Mucosa of descending colon (tissue), 3 donors: ENCODE results near the gene ADAMTS17. TPM values are rescaled to one million over a fixed set of nuclear protein-coding genes. Genes with fewer than 3 reads are reported as not detected.

Source experiments
- ATAC-seq: fragments of 200-7000 bp; cut with Tn5 transposase; one replicate; pipeline ENCODE4 v1.9.1; 2020; ENCODE audit warnings: mild to moderate bottlenecking, moderate library complexity
- DNase-seq, 3 donors: peaks; one replicate each; pipeline ENCODE4 v3.0.0-alpha.2; 2020
- H3K36me3 ChIP-seq: fragments of 200-600 bp; one replicate; pipeline ENCODE4 v1.8.0; 2021; ENCODE audit warnings: low read depth, mild to moderate bottlenecking
- H3K4me1 ChIP-seq: fragments of 200-600 bp; one replicate; pipeline ENCODE4 v1.8.0; 2021; ENCODE audit warnings: low read depth, mild to moderate bottlenecking
- H3K4me3 ChIP-seq: fragments of 200-600 bp; one replicate; pipeline ENCODE4 v1.8.0; 2021; ENCODE audit warnings: mild to moderate bottlenecking
- H3K9me3 ChIP-seq: fragments of 200-600 bp; one replicate; pipeline ENCODE4 v1.8.0; 2021; ENCODE audit warnings: mild to moderate bottlenecking
- intact Hi-C, 2 donors: fragments of 100-400 bp; cut with DNase I in 1 of 2; cut with micrococcal nuclease in 1 of 2; formaldehyde crosslinking; loops; one replicate each; pipeline versions ENCODE4 v1.11.0 to v1.11.1; 2022; cut with DNase I, micrococcal nuclease
- total RNA-seq, 3 donors: library from RNA; stranded (reverse); fragmentation: NEBNext Ultra II Directional in 2 of 3; extraction: Animal tissue kit (Norgen Biotek cat#: 25700) in 2 of 3; gene quantifications; one replicate each; pipeline versions ENCODE4 v1.2.1 to v1.2.4, GENCODE V29; 2021 to 2023
- TF ChIP-seq, protein P1 (sequence below): fragments of 200-600 bp; IDR thresholded peaks from one replicate; pipeline ENCODE4 v1.8.0; 2022; ENCODE audit warnings: antibody characterized with exemption, mild to moderate bottlenecking
- donor health status: DM: no; HTN: no; CAD: no; lungs with moderate emphysema.
- donor health status: DM: no; HTN: no; CAD: no.
- donor health status: DM: no; HTN: yes; CAD: no.

The ADAMTS17 gene
- total RNA-seq, 3 donors from 2014 or later, result 5.2 to 13.8 (median 6.3) TPM

DNA sequence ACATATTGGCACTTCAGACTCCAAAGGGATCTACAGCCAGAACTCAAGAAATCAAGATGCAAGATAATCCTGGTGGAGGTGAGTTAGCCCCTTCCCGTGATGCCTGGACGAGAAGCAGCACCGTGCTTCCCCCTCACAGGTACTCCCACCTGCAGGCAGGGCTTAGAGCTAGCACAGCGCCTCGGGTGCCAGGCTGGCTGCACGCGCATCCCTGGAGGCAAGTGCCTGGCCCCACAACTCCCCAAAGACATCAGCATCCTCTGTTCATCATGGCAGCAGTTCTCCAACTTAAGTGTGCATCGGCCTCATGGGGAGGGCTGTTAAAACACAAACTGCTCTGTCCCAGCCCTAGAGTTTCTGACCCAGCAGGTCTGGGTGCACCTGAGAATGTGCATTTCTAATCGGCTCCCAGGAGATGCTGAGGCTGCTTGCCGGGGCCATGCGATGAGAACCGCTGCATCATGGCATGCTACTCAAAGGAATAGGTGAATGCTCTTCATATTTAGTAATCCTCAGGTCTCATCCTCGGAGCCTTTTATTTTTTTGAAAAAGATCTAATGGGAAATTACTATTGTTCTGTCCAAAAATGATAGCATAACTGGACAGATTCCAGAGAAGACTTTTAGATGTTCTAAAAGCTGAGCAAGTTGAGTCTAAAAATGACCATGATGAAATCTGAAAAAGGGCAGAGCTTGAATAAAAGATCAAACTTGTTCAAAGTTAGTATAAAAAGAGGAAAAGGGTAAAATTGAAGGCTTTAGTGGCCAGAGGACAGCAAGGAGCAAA, 244.2 kb downstream of the ADAMTS17 start:
- Histone ChIP-seq H3K4me1 (no peaks in the 10 kb centered on the region), H3K9me3 (no peaks in the 10 kb centered on the region), H3K36me3 (no peaks in the 10 kb centered on the region), H3K4me3 (no peak overlapping the region)
- no peak for DNase-seq
- intact Hi-C loops, result no loop called here
- TF ChIP-seq, protein P1, sequence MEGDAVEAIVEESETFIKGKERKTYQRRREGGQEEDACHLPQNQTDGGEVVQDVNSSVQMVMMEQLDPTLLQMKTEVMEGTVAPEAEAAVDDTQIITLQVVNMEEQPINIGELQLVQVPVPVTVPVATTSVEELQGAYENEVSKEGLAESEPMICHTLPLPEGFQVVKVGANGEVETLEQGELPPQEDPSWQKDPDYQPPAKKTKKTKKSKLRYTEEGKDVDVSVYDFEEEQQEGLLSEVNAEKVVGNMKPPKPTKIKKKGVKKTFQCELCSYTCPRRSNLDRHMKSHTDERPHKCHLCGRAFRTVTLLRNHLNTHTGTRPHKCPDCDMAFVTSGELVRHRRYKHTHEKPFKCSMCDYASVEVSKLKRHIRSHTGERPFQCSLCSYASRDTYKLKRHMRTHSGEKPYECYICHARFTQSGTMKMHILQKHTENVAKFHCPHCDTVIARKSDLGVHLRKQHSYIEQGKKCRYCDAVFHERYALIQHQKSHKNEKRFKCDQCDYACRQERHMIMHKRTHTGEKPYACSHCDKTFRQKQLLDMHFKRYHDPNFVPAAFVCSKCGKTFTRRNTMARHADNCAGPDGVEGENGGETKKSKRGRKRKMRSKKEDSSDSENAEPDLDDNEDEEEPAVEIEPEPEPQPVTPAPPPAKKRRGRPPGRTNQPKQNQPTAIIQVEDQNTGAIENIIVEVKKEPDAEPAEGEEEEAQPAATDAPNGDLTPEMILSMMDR, result no peak
- ATAC-seq, result no peak

DNA sequence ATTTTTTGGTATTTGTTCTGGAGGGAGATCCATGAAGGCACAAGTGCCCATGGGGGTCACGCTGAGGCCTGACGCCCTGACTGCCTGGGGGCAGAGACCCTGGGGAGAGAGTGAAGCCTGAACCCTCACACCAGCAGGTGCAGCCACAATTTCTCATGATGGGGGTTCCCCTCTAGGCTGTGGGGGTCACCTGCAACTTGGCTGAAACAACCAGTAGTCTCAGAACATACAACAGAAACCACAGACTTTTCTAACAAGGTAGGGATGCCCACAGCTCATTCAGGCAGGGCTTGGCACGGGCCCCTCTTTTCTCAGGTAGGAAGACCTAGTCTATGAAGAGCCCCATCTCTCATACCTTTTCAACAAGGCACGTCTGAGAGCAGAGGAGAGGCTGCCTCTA, 245.1 kb downstream of the ADAMTS17 start:
- ATAC-seq (no peak), DNase-seq (no peak)
- Histone ChIP-seq H3K36me3 (no peaks in the 10 kb centered on the region), H3K9me3 (no peaks in the 10 kb centered on the region), H3K4me3 (no peak overlapping the region), H3K4me1 (no peaks in the 10 kb centered on the region)
- TF ChIP-seq, protein P1, result no peak
- intact Hi-C loops, result no loop called here

DNA sequence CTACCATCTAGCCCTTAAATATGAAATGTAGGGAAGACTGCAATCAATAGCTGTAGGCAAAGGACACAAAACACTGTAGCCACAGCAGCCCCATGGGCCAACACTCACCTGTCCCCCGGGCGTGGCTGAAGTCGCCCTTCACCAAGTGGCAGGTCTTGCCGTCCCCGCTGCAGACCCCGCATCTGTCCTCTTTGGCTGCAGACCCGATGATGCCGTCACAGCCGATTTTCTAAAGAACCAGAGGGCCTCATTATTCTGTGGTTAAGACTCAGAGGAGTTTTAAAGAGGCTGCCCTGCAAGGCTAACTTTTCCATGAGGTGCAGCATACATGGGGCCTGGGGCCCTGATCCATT, 245.6 kb downstream of the ADAMTS17 start:
- H3K36me3 ChIP-seq, result no peaks in the 10 kb centered on the region
- no peak overlapping the region for H3K4me3 ChIP-seq
- H3K4me1 ChIP-seq, result no peaks in the 10 kb centered on the region
- no peak for ATAC-seq
- intact Hi-C loops, result no loop called here
- no peaks in the 10 kb centered on the region for H3K9me3 ChIP-seq
- no peak for DNase-seq
- TF ChIP-seq, protein P1, result no peak

DNA sequence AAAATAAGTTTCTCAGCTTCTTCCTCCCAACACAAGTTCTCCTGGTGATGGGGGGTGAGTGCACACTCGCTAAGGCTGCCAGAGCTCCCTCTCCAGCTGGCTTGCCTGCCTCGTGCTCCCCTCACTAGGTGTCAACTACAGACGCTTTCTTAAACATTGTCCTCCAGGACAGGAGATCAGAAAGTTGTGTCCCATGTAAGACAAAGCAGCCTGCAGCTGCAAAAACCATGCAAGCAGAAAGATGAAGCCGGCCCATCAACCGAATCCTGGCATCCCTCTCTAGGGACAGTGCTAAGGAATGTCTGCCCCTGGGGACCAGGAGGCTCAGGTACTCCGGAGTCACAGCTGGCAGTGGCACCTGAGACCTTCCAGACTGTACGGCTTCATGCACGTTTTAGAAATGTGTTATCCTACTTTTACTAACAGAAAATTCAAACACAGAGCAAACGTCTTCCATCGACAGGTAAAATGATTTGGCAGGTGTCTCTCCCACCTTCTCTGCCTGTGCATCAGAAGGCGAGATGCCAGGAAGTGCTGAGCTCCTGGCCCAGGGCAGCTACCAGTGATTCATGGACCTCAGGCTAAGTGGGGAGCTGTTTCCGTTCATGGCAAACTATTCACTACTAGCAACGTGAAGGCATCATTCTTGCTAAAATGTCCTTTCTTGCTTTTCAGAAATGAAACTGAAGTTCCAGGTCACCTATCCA, 246.1 kb downstream of the ADAMTS17 start:
- H3K9me3 ChIP-seq, result no peaks in the 10 kb centered on the region
- intact Hi-C loops, result no loop called here
- no peak overlapping the region for H3K4me3 ChIP-seq
- TF ChIP-seq, protein P1, result no peak
- DNase-seq, result no peak
- no peaks in the 10 kb centered on the region for H3K36me3 ChIP-seq
- no peaks in the 10 kb centered on the region for H3K4me1 ChIP-seq
- no peak for ATAC-seq

DNA sequence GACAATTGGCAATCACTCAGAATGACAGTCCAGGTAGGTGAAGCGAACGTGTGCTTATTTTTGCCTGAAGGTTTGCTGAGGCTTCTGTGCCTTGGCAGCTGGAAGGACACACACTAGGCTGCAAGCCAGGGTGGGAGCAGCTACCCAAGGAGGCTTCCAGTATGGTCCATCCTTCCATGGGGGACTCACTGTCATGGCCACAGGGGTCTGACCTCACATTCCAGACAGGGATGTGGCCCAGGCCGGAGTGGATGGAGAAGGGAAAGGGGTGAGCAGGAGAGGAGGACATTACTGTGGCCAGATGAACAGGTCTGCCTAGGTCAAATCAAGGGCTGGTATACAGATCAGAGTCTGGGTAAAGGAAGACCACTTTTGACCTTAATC, 247.7 kb downstream of the ADAMTS17 start:
- no peaks in the 10 kb centered on the region for H3K36me3 ChIP-seq
- TF ChIP-seq, protein P1, result no peak
- DNase-seq (no peak), ATAC-seq (no peak)
- H3K9me3 ChIP-seq, result no peaks in the 10 kb centered on the region
- H3K4me1 ChIP-seq, result no peaks in the 10 kb centered on the region
- H3K4me3 ChIP-seq, result no peak overlapping the region
- intact Hi-C loops, result no loop called here
